Activated CD4-positive, alpha-beta T cell treated with anti-CD3 and anti-CD28 coated beads, Interleukin-2, amount 10 ng/mL, durations not matched to agents 24 days and 14 days (primary cell): ENCODE data around the gene ANLN. TPM values are rescaled to one million over a fixed set of nuclear protein-coding genes. Genes with fewer than 3 reads are reported as not detected.
"Not testable (repeated sequence)": the region's sequence is repeated elsewhere in the genome, so short reads cannot be mapped to it uniquely, and the experiment has no call there.

Experiments used
- DNase-seq: peaks from one replicate; pipeline ENCODE4 v3.0.0; 2022
- H3K27ac Mint-ChIP-seq: one replicate; pipeline ENCODE4 v1.8.0; 2022; ENCODE audit warnings: mild to moderate bottlenecking, mixed read lengths
- H3K27me3 Mint-ChIP-seq: one replicate; pipeline ENCODE4 v1.8.0; 2022; ENCODE audit warnings: mixed read lengths
- H3K36me3 Mint-ChIP-seq: one replicate; pipeline ENCODE4 v1.8.0; 2022; ENCODE audit warnings: low read depth, mild to moderate bottlenecking, mixed read lengths
- H3K4me1 Mint-ChIP-seq: one replicate; pipeline ENCODE4 v1.8.0; 2021; ENCODE audit warnings: mixed read lengths
- H3K4me3 Mint-ChIP-seq: one replicate; pipeline ENCODE4 v1.8.0; 2022; ENCODE audit warnings: mild to moderate bottlenecking, moderate library complexity, mixed read lengths
- H3K9me3 Mint-ChIP-seq: one replicate; pipeline ENCODE4 v1.8.0; 2021; ENCODE audit warnings: mixed read lengths
- intact Hi-C: fragments of 100-400 bp; cut with micrococcal nuclease; formaldehyde crosslinking; loops from one replicate; pipeline ENCODE4 v1.15.1; 2023
- total RNA-seq: library from RNA; stranded (reverse); gene quantifications from 2 replicates; pipeline ENCODE4 v1.2.3, GENCODE V29; 2022

The ANLN gene
- total RNA-seq, 1 donor from 2014 or later = 35.9 TPM

DNA sequence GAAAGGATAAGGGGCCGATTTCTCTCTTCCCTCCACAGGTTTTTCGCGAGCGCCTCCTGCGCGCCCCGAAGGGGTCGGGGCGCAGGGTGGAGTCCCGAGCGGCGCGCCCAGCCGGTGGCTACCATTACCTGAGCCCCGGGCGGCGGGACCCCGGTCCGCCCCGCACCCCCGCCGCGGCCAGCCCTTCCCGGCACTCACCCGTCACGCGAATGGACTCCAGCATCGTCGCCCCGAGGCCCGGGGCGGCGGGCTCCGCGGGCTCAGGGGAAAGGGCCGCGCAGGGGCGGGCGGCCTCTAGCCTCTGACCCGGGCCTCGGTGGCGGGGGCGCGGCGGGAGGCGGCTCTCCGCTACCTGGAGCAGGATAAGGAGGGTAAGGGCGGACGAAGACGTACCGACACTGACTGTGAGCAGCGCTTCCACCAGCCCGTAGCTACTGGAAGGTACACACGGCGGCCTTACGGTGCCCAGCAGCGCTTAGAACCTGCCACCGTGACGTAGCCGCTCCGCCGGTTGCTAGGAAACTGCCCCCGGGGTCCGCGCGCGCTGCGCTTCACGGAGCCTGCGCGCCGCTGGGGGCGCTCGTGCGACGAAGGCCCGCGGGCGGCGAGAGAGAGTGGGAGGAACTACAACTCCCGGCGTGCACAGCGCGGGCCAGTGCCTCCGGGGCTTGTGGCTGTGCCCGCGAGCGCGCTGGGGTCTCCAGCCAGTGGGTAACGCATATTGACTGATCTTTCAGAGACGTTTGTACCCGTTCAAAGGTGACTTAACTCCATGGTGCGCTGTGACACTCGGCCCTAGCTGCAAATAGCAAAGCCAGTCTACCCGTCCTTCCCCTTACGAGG, 22.7 kb upstream of the ANLN start:
- Mint-ChIP-seq H3K4me1 (peaks cover 4% of the 10 kb centered on the region), H3K27ac (peak overlapping the region; percentile 36), H3K9me3 (no peaks in the 10 kb centered on the region), H3K27me3 (peaks cover 37% of the 10 kb centered on the region), H3K36me3 (no peaks in the 10 kb centered on the region), H3K4me3 (peak overlapping the region; percentile 91)
- intact Hi-C loops = loop anchor here (1.0 kb wide), 2 partner anchors 23 to 214 kb away; partner anchors contain the start of gene EEPD1
- DNase-seq = peak; percentile 98

DNA sequence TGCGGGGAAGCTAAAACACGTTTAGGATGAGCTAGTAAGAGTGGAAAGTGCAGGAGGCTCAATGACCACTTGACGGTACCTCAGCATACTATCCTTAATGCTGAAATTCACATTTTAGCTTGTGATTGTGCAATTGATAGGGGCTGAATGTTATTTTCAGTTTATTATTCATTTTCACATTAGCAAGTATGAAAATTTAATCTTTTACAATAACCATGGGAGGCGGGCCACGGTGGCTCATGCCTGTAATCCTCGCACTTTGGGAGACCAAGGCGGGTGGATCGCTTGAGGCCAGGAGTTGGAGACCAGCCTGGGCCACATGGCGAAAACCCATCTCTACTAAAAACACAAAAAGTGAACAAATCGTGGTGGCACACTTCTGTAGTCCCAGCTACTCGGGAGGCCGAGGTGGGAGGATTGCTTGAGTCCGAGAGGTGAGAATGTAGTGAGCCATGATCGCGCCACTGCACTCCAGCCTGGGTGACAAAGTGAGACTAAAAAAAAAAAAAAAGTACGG, 22.0 kb upstream of the ANLN start:
- Mint-ChIP-seq H3K4me3 (peak overlapping the region; percentile 91), H3K27me3 (peaks cover 35% of the 10 kb centered on the region), H3K36me3 (no peaks in the 10 kb centered on the region), H3K27ac (no peak overlapping the region), H3K4me1 (peaks cover 4% of the 10 kb centered on the region), H3K9me3 (no peaks in the 10 kb centered on the region)
- no peak for DNase-seq
- intact Hi-C loops = loop anchor here (1.0 kb wide), 2 partner anchors 23 to 214 kb away; partner anchors contain the start of gene EEPD1

DNA sequence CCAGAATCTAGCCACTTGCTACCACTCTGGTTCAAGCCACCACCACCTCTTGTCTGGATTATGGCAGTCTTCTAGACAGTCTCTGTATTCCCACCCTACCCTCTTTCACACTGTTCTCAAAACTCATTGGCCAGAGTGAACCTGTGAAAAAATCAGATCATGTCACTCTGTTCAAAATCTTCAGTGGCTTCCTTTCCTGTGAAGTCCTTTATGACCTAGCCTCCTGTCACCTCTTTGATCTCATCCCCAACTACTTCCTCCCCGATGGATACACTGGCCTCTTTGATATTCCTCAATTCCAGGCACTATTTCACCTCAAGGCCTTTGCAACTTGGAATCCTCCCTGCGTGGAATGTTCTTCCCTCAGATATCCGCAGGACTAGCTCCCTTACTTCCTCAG, 21.2 kb upstream of the ANLN start:
- no peak for DNase-seq
- intact Hi-C loops = no loop called here
- peaks cover 36% of the 10 kb centered on the region for H3K27me3 Mint-ChIP-seq
- no peaks in the 10 kb centered on the region for H3K36me3 Mint-ChIP-seq
- H3K9me3 Mint-ChIP-seq = no peaks in the 10 kb centered on the region
- H3K27ac Mint-ChIP-seq = no peak overlapping the region
- H3K4me1 Mint-ChIP-seq = peaks cover 4% of the 10 kb centered on the region
- peak overlapping the region; percentile 24 for H3K4me3 Mint-ChIP-seq

- peaks cover 4% of the 10 kb centered on the region for H3K4me1 Mint-ChIP-seq
- DNase-seq = no peak
- H3K4me3 Mint-ChIP-seq = no peak overlapping the region
- no peaks in the 10 kb centered on the region for H3K9me3 Mint-ChIP-seq
- no peak overlapping the region for H3K27ac Mint-ChIP-seq
- no peaks in the 10 kb centered on the region for H3K36me3 Mint-ChIP-seq
- intact Hi-C loops = no loop called here
- peaks cover 35% of the 10 kb centered on the region for H3K27me3 Mint-ChIP-seq
These were observed 20.5 kb upstream of the ANLN start for GRCh38 chr7:36369171-36369570.

- intact Hi-C loops = no loop called here
- DNase-seq = no peak
- H3K36me3 Mint-ChIP-seq = no peaks in the 10 kb centered on the region
- H3K4me3 Mint-ChIP-seq = no peak overlapping the region
- H3K4me1 Mint-ChIP-seq = peaks cover 4% of the 10 kb centered on the region
- H3K9me3 Mint-ChIP-seq = no peaks in the 10 kb centered on the region
- peaks cover 28% of the 10 kb centered on the region for H3K27me3 Mint-ChIP-seq
- H3K27ac Mint-ChIP-seq = no peak overlapping the region
These were observed 19.6 kb upstream of the ANLN start for GRCh38 chr7:36370046-36370445.

GRCh38 chr7:36372156-36372555, 17.5 kb upstream of the ANLN start:
- no peak for DNase-seq
- no peak overlapping the region for H3K4me3 Mint-ChIP-seq
- H3K36me3 Mint-ChIP-seq = no peaks in the 10 kb centered on the region
- H3K27me3 Mint-ChIP-seq = peaks cover 26% of the 10 kb centered on the region
- intact Hi-C loops = no loop called here
- H3K9me3 Mint-ChIP-seq = no peaks in the 10 kb centered on the region
- no peak overlapping the region for H3K27ac Mint-ChIP-seq
- peaks cover 2% of the 10 kb centered on the region for H3K4me1 Mint-ChIP-seq

GRCh38 chr7:36378555-36378954, 11.1 kb upstream of the ANLN start:
- intact Hi-C loops, H3K36me3 Mint-ChIP-seq: not testable (repeated sequence)
- peak; percentile 77 for DNase-seq
- Mint-ChIP-seq H3K27ac (peak overlapping the region; percentile 9), H3K4me3 (peak overlapping the region; percentile 35), H3K9me3 (peaks cover 15% of the 10 kb centered on the region), H3K27me3 (peaks cover 13% of the 10 kb centered on the region), H3K4me1 (peaks cover 18% of the 10 kb centered on the region)

- H3K9me3 Mint-ChIP-seq = peaks cover 15% of the 10 kb centered on the region
- peaks cover 18% of the 10 kb centered on the region for H3K4me1 Mint-ChIP-seq
- H3K27me3 Mint-ChIP-seq = peaks cover 13% of the 10 kb centered on the region
- H3K27ac Mint-ChIP-seq = no peak overlapping the region
- DNase-seq = no peak
- intact Hi-C loops = no loop called here
- no peak overlapping the region for H3K4me3 Mint-ChIP-seq
- peaks cover 2% of the 10 kb centered on the region for H3K36me3 Mint-ChIP-seq
These were observed 9.7 kb upstream of the ANLN start for GRCh38 chr7:36379831-36380504.

DNA sequence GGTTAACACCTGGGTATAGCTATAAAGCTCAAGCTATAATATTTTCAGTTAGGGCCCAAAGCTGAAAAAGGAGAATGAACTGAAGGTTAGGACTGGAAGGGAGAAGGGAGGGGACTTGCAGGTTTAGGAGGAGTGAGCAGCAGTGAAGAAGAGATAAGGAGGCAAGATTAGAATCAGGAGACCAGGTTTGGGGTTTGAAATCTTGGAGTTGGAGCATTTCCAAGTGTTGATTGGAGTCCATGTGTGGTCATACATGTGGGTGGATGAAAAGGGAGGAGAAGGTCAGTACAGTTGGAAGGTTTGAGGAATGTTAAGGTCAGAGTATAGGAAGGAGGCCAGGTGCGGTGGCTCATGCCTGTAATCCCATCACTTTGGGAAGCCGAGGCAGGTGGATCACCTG, 8.6 kb upstream of the ANLN start:
- Mint-ChIP-seq H3K4me1 (peaks cover 18% of the 10 kb centered on the region), H3K4me3 (no peak overlapping the region), H3K27me3 (peaks cover 9% of the 10 kb centered on the region), H3K9me3 (peaks cover 15% of the 10 kb centered on the region), H3K27ac (no peak overlapping the region), H3K36me3 (peaks cover 2% of the 10 kb centered on the region)
- no peak for DNase-seq
- intact Hi-C loops = no loop called here

- H3K36me3 Mint-ChIP-seq, intact Hi-C loops, H3K4me3 Mint-ChIP-seq, DNase-seq, H3K9me3 Mint-ChIP-seq, H3K27ac Mint-ChIP-seq, H3K27me3 Mint-ChIP-seq: not testable (repeated sequence)
- peaks cover 12% of the 10 kb centered on the region for H3K4me1 Mint-ChIP-seq
These were observed 6.4 kb upstream of the ANLN start for GRCh38 chr7:36383284-36383683.

GRCh38 chr7:36385646-36386045, 4.0 kb upstream of the ANLN start:
- H3K9me3 Mint-ChIP-seq, H3K4me3 Mint-ChIP-seq, H3K27ac Mint-ChIP-seq, H3K36me3 Mint-ChIP-seq, H3K4me1 Mint-ChIP-seq, DNase-seq: not testable (repeated sequence)
- intact Hi-C loops = loop anchor here (5.0 kb wide), 1 partner anchor 1847 kb away; no protein-coding TSS in a partner anchor
- peaks cover 12% of the 10 kb centered on the region for H3K27me3 Mint-ChIP-seq

DNA sequence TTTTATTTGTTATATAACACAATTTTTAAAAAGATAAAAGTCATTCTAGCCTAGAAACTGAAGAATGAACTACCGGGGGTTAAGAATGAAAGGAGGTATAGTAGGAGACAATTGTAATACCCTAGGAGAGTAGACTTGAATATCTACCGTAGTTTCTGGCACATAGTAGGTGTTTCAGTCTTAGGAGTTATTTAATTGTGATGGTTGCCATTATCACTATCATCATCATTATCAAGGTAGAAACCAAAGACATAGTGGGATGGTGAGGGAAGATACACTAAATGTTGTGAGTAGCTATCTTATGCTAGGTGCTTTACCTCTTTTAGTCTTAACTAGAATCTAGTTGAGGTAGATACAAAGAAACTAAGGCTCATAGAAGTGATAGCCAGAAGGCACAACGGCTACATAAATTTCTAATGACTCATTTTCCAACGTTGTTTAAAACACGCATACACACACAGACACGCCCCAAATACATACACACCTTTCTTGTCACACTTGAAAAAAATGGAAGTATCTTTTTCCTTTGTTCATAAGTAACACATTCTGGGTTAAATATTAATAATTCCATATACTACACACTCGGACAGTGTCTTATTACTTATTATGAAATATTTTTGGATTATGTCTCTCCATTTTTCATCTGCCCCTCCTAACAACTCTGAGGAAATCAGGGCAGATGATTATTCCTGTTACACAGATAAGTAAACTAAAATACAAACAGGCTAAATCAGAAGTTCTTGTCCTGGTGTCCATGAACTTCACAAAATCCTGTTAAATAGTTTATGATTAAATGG, 2.0 kb upstream of the ANLN start:
- peaks cover 12% of the 10 kb centered on the region for H3K27me3 Mint-ChIP-seq
- intact Hi-C loops = loop anchor here (5.0 kb wide), 1 partner anchor 1845 kb away; no protein-coding TSS in a partner anchor
- no peak for DNase-seq
- H3K9me3 Mint-ChIP-seq = no peaks in the 10 kb centered on the region
- H3K4me1 Mint-ChIP-seq = peaks cover 22% of the 10 kb centered on the region
- H3K4me3 Mint-ChIP-seq = no peak overlapping the region
- peaks cover 2% of the 10 kb centered on the region for H3K36me3 Mint-ChIP-seq
- no peak overlapping the region for H3K27ac Mint-ChIP-seq

- H3K4me1 Mint-ChIP-seq = peaks cover 25% of the 10 kb centered on the region
- H3K36me3 Mint-ChIP-seq = peaks cover 6% of the 10 kb centered on the region
- H3K27ac Mint-ChIP-seq = no peak overlapping the region
- H3K9me3 Mint-ChIP-seq = no peaks in the 10 kb centered on the region
- intact Hi-C loops = loop anchor here (5.0 kb wide), 1 partner anchor 1844 kb away; no protein-coding TSS in a partner anchor
- H3K4me3 Mint-ChIP-seq = peak overlapping the region; percentile 47
- peaks cover 12% of the 10 kb centered on the region for H3K27me3 Mint-ChIP-seq
- DNase-seq = no peak
These were observed 1.2 kb upstream of the ANLN start for GRCh38 chr7:36388423-36388822.
